DND-41 (cell line): ENCODE data around the gene LTBP3.

Experiments used
- ATAC-seq: fragments of 200-7000 bp; cut with Tn5 transposase; 3 replicates; pipeline ENCODE4 v1.9.1; 2021; ENCODE audit warnings: low read depth; ENCODE audit not compliant: insufficient read depth
- DNase-seq: peaks from one replicate; pipeline ENCODE4 v3.0.0-alpha.2; 2020
- H2AFZ ChIP-seq: 2 replicates; pipeline ENCODE4 v1.6.0; 2012; ENCODE audit warnings: low read depth, low read length
- H3K27ac ChIP-seq: 2 replicates; pipeline ENCODE4 v1.5.1; 2012; ENCODE audit warnings: low read length, inconsistent platforms
- H3K27me3 ChIP-seq: fragments of 200-600 bp; sonication (generic); 2 replicates; pipeline ENCODE4 v1.6.0; 2012; ENCODE audit warnings: low read length, mild to moderate bottlenecking, inconsistent platforms; ENCODE audit not compliant: insufficient read depth, poor library complexity
- H3K36me3 ChIP-seq: 2 replicates; pipeline ENCODE4 v1.5.1; 2012; ENCODE audit warnings: low read length, inconsistent platforms; ENCODE audit not compliant: insufficient read depth
- H3K4me1 ChIP-seq: 2 replicates; pipeline ENCODE4 v1.5.1; 2012; ENCODE audit warnings: mild to moderate bottlenecking, low read length; ENCODE audit not compliant: insufficient read depth
- H3K4me2 ChIP-seq: 2 replicates; pipeline ENCODE4 v1.6.0; 2012; ENCODE audit warnings: mild to moderate bottlenecking, moderate library complexity, low read length, inconsistent platforms; ENCODE audit not compliant: insufficient read depth
- H3K4me3 ChIP-seq, 2 experiments: fragments of 200-600 bp in 1 of 2; shearing (Covaris generic) in 1 of 2; 2 replicates each; pipeline ENCODE4 v1.5.1; 2012 to 2016; ENCODE audit warnings: inconsistent platforms in 2 of 2, low read length in 2 of 2, mild to moderate bottlenecking in 2 of 2, low read depth in 1 of 2, moderate library complexity in 1 of 2
- H3K79me2 ChIP-seq: 2 replicates; pipeline ENCODE4 v1.6.0; 2012; ENCODE audit warnings: low read length, inconsistent platforms; ENCODE audit not compliant: insufficient read depth
- H3K9ac ChIP-seq: 2 replicates; pipeline ENCODE4 v1.6.0; 2012; ENCODE audit warnings: low read depth, mild to moderate bottlenecking, inconsistent platforms, low read length, moderate library complexity
- H3K9me3 ChIP-seq: 2 replicates; pipeline ENCODE4 v1.5.1; 2012; ENCODE audit warnings: low read length, moderate library complexity, mild to moderate bottlenecking, inconsistent platforms; ENCODE audit not compliant: insufficient read depth, severe bottlenecking
- H4K20me1 ChIP-seq: 2 replicates; pipeline ENCODE4 v1.6.0; 2012; ENCODE audit warnings: low read length; ENCODE audit not compliant: insufficient read depth
- CTCF ChIP-seq: IDR thresholded peaks from 2 replicates; pipeline ENCODE4 v1.5.1; 2012; ENCODE audit warnings: borderline replicate concordance, low read length, moderate library complexity, mild to moderate bottlenecking; ENCODE audit not compliant: poor library complexity, severe bottlenecking; ENCODE audit errors: extremely low read depth
- EZH2 ChIP-seq: IDR thresholded peaks from 3 replicates; pipeline ENCODE4 v1.6.1; 2012; ENCODE audit warnings: borderline replicate concordance, low read depth, mild to moderate bottlenecking, moderate library complexity, low read length, inconsistent platforms; ENCODE audit not compliant: severe bottlenecking

The LTBP3 gene

GRCh38 chr11:65584723-65585171 lies 26.6 kb upstream of the LTBP3 start:
- ATAC-seq = no peak
- peaks cover 4% of the 10 kb centered on the region for H4K20me1 ChIP-seq

GRCh38 chr11:65584106-65584505 lies 25.9 kb upstream of the LTBP3 start:
- Histone ChIP-seq H3K36me3 (peaks cover 54% of the 10 kb centered on the region), H3K4me2 (no peak overlapping the region), H3K27me3 (no peaks in the 10 kb centered on the region), H3K79me2 (no peaks in the 10 kb centered on the region; the same call in 1 of the 2 replicates), H3K9me3 (no peaks in the 10 kb centered on the region), H4K20me1 (peaks cover 4% of the 10 kb centered on the region), H2AFZ (no peak overlapping the region), H3K4me1 (no peaks in the 10 kb centered on the region), H3K9ac (no peak overlapping the region), H3K4me3 (no peak overlapping the region), H3K27ac (no peak overlapping the region)
- TF ChIP-seq EZH2 = no peak
- TF ChIP-seq CTCF = no peak
- ATAC-seq = no peak
- DNase-seq = no peak

More at GRCh38 chr11:65584723-65585171, 26.6 kb upstream of the LTBP3 start:
- H3K4me1 ChIP-seq = no peaks in the 10 kb centered on the region
- no peaks in the 10 kb centered on the region for H3K27me3 ChIP-seq
- H3K9me3 ChIP-seq = no peaks in the 10 kb centered on the region
- no peak for DNase-seq
- H3K9ac ChIP-seq = no peak overlapping the region
- TF ChIP-seq EZH2 (no peak), CTCF (no peak)
- H3K27ac ChIP-seq = no peak overlapping the region
- no peak overlapping the region for H3K4me2 ChIP-seq
- H2AFZ ChIP-seq = no peak overlapping the region
- H3K79me2 ChIP-seq = no peaks in the 10 kb centered on the region; the same call in 1 of the 2 replicates
- peaks cover 51% of the 10 kb centered on the region for H3K36me3 ChIP-seq
- H3K4me3 ChIP-seq = no peak overlapping the region

- Histone ChIP-seq H4K20me1 (peaks cover 8% of the 10 kb centered on the region), H3K4me3 (no peak overlapping the region), H3K36me3 (peaks cover 59% of the 10 kb centered on the region), H2AFZ (no peak overlapping the region), H3K9me3 (no peaks in the 10 kb centered on the region), H3K4me1 (no peaks in the 10 kb centered on the region), H3K79me2 (no peaks in the 10 kb centered on the region; the same call in 1 of the 2 replicates), H3K4me2 (no peak overlapping the region), H3K9ac (no peak overlapping the region), H3K27ac (no peak overlapping the region), H3K27me3 (no peaks in the 10 kb centered on the region)
- TF ChIP-seq EZH2 (no peak), CTCF (no peak)
- DNase-seq (no peak), ATAC-seq (no peak)
Measured at GRCh38 chr11:65583589-65583988, 25.4 kb upstream of the LTBP3 start.

GRCh38 chr11:65581928-65582327 lies 23.8 kb upstream of the LTBP3 start:
- peaks cover 12% of the 10 kb centered on the region for H3K4me1 ChIP-seq
- H3K4me2 ChIP-seq = no peak overlapping the region
- peaks cover 8% of the 10 kb centered on the region for H3K79me2 ChIP-seq
- H3K27ac ChIP-seq = no peak overlapping the region
- H3K27me3 ChIP-seq = no peaks in the 10 kb centered on the region
- no peak overlapping the region for H2AFZ ChIP-seq
- peaks cover 55% of the 10 kb centered on the region for H3K36me3 ChIP-seq
- H4K20me1 ChIP-seq = peaks cover 5% of the 10 kb centered on the region
- TF ChIP-seq EZH2 (no peak), CTCF (no peak)
- ATAC-seq (no peak), DNase-seq (no peak)
- no peak overlapping the region for H3K9ac ChIP-seq
- no peak overlapping the region for H3K4me3 ChIP-seq
- H3K9me3 ChIP-seq = no peaks in the 10 kb centered on the region
